T-cell (primary cell): ENCODE data around the gene SLC9A9. TPM values are rescaled to one million over a fixed set of nuclear protein-coding genes. Genes with fewer than 3 reads are reported as not detected.

Experiments used
- ATAC-seq, 4 experiments: fragments of 200-7000 bp in 3 of 4; fragments of 150-1000 bp in 1 of 4; cut with Tn5 transposase; replicated peaks in 1 of 4; 1 replicate in 3 of 4; 2 replicates in 1 of 4; pipeline ENCODE4 v1.10.0; 2021; ENCODE audit warnings: moderate library complexity in 3 of 4, mild to moderate bottlenecking in 2 of 4, moderate number of reproducible peaks in 1 of 4
- CTCF ChIA-PET, 2 donors: fragments of 300-600 bp; sonication (Branson Sonifier 250); formaldehyde crosslinking; loops; one replicate each; lab custom pipeline; 2022; ENCODE audit warnings: antibody characterized with exemption in 2 of 2; lab: Charles Lee
- POLR2A ChIA-PET, 2 donors: fragments of 300-600 bp; sonication (Branson Sonifier 250); formaldehyde crosslinking; loops; one replicate each; lab custom pipeline; 2022; ENCODE audit warnings: antibody characterized with exemption in 2 of 2; lab: Charles Lee
- DNase-seq, 35 experiments: peaks; one replicate each; pipeline versions ENCODE4 v3.0.0 to v3.0.0-alpha.2; 2013 to 2023
- H3K27ac ChIP-seq: one replicate; pipeline ENCODE4 v1.5.1; 2013; ENCODE audit warnings: low read length
- H3K27me3 ChIP-seq, 2 experiments: replicated peaks in 1 of 2; 1 replicate in 1 of 2; 2 replicates in 1 of 2; pipeline versions ENCODE4 v1.6.1 to v1.7.0; 2013; ENCODE audit warnings: low read length in 1 of 2, mixed read lengths in 1 of 2; ENCODE audit not compliant: control insufficient read depth in 2 of 2, insufficient read depth in 2 of 2; ENCODE audit errors: extremely low read depth in 1 of 2
- H3K36me3 ChIP-seq, 2 donors: 1 replicate in 1 of 2; 2 replicates in 1 of 2; pipeline versions ENCODE4 v1.6.1 to v1.7.0; 2013; ENCODE audit warnings: low read length in 1 of 2; ENCODE audit not compliant: control insufficient read depth in 2 of 2, insufficient read depth in 1 of 2; ENCODE audit errors: extremely low read depth in 1 of 2
- H3K4me1 ChIP-seq, 2 experiments: 1 replicate in 1 of 2; 2 replicates in 1 of 2; pipeline versions ENCODE4 v1.6.1 to v1.7.0; 2013; ENCODE audit warnings: low read length in 2 of 2, mixed read lengths in 1 of 2; ENCODE audit not compliant: insufficient read depth in 2 of 2, control insufficient read depth in 1 of 2; ENCODE audit errors: extremely low read depth in 1 of 2
- H3K4me3 ChIP-seq, 2 donors: 1 replicate in 1 of 2; 2 replicates in 1 of 2; pipeline versions ENCODE4 v1.5.1 to v1.7.0; 2013; ENCODE audit warnings: mild to moderate bottlenecking in 2 of 2, low read length in 1 of 2, moderate library complexity in 1 of 2; ENCODE audit not compliant: control insufficient read depth in 1 of 2; ENCODE audit errors: extremely low read depth in 1 of 2
- H3K9me3 ChIP-seq: 2 replicates; pipeline ENCODE4 v1.7.0; 2013
- H3K27ac Mint-ChIP-seq, 2 donors: one replicate each; pipeline ENCODE4 v1.8.0; 2020 to 2021; ENCODE audit warnings: mild to moderate bottlenecking in 2 of 2, mixed read lengths in 2 of 2
- H3K27me3 Mint-ChIP-seq, 2 donors: one replicate each; pipeline ENCODE4 v1.8.0; 2021 to 2022; ENCODE audit warnings: mixed read lengths in 2 of 2
- H3K36me3 Mint-ChIP-seq: one replicate; pipeline ENCODE4 v1.8.0; 2021; ENCODE audit warnings: mixed read lengths
- H3K4me1 Mint-ChIP-seq, 3 donors: one replicate each; pipeline ENCODE4 v1.8.0; 2020 to 2022; ENCODE audit warnings: mixed read lengths in 3 of 3, mild to moderate bottlenecking in 1 of 3
- H3K4me3 Mint-ChIP-seq, 3 donors: one replicate each; pipeline ENCODE4 v1.8.0; 2020 to 2022; ENCODE audit warnings: mild to moderate bottlenecking in 3 of 3, mixed read lengths in 3 of 3, moderate library complexity in 3 of 3
- H3K9me3 Mint-ChIP-seq, 3 donors: one replicate each; pipeline ENCODE4 v1.8.0; 2020 to 2022; ENCODE audit warnings: mixed read lengths in 3 of 3
- WGBS: methylation state at CpG from one replicate; pipeline ENCODE4 v1.1.5; 2013; ENCODE audit warnings: missing lambda C conversion rate; ENCODE audit not compliant: insufficient coverage; 5-methylcytosine and 5-hydroxymethylcytosine counted together
- total RNA-seq, 35 experiments: library from RNA in 6 of 35; stranded (reverse) in 6 of 35; fragments of 120-200 nt in 1 of 35; gene quantifications; one replicate each; pipeline versions ENCODE4 v1.2.1 to v1.2.4 and lab custom pipeline; 2013 to 2026

SLC9A9 gene
- total RNA-seq, 5 donors from 2014 or later (not counting 1 experiment from before 2014, with no cell fraction given): 11.2 to 36.8 (median 17.8) TPM

GRCh38 chr3:143865302-143865701 is 17.0 kb upstream of the SLC9A9 start:
- WGBS: no CpG with 5 or more reads among the region's 1 CpG
- no peaks in the 10 kb centered on the region for H3K9me3 ChIP-seq
- peaks cover 0 to 2% (median 0%) of the 10 kb centered on the region in 3 donors for H3K4me1 Mint-ChIP-seq
- no peaks in the 10 kb centered on the region for H3K4me1 ChIP-seq
- CTCF ChIA-PET: no interaction called here
- no peak overlapping the region for H3K4me3 ChIP-seq
- H3K9me3 Mint-ChIP-seq: peaks cover 3 to 10% (median 6%) of the 10 kb centered on the region in 3 donors
- POLR2A ChIA-PET: no interaction called here
- H3K27me3 Mint-ChIP-seq: peaks cover 15 to 24% of the 10 kb centered on the region in 2 donors
- no peak overlapping the region for H3K27ac Mint-ChIP-seq
- H3K27me3 ChIP-seq: peaks cover 0 to 3% of the 10 kb centered on the region in 2 experiments
- no peaks in the 10 kb centered on the region for H3K36me3 Mint-ChIP-seq
- no peak overlapping the region for H3K4me3 Mint-ChIP-seq
- no peak overlapping the region for H3K27ac ChIP-seq
- no peaks in the 10 kb centered on the region for H3K36me3 ChIP-seq
- ATAC-seq: no peak
- no peak for DNase-seq

GRCh38 chr3:143859465-143860203 is 11.4 kb upstream of the SLC9A9 start:
- H3K27ac ChIP-seq: no peak overlapping the region
- no peak for ATAC-seq
- no peak overlapping the region for H3K4me3 Mint-ChIP-seq
- peaks cover 7 to 8% of the 10 kb centered on the region in 2 experiments for H3K4me1 ChIP-seq
- H3K27me3 ChIP-seq: no peaks in the 10 kb centered on the region
- peaks cover 11 to 18% (median 13%) of the 10 kb centered on the region in 3 donors for H3K4me1 Mint-ChIP-seq
- H3K36me3 ChIP-seq: no peaks in the 10 kb centered on the region
- POLR2A ChIA-PET: interaction anchor here in 1 of 2 donors (0.6 kb wide), 1 partner anchor 19 kb away, joined by 5 read pairs; no protein-coding TSS in a partner anchor
- H3K27me3 Mint-ChIP-seq: peaks cover 4% of the 10 kb centered on the region in 2 donors
- H3K4me3 ChIP-seq: no peak overlapping the region
- no CpG with 5 or more reads among the region's 3 CpGs for WGBS
- H3K9me3 Mint-ChIP-seq: peaks cover 3 to 15% (median 6%) of the 10 kb centered on the region in 3 donors
- no peaks in the 10 kb centered on the region for H3K36me3 Mint-ChIP-seq
- no peak overlapping the region for H3K27ac Mint-ChIP-seq
- DNase-seq: no peak
- no peaks in the 10 kb centered on the region for H3K9me3 ChIP-seq
- CTCF ChIA-PET: no interaction called here

DNA sequence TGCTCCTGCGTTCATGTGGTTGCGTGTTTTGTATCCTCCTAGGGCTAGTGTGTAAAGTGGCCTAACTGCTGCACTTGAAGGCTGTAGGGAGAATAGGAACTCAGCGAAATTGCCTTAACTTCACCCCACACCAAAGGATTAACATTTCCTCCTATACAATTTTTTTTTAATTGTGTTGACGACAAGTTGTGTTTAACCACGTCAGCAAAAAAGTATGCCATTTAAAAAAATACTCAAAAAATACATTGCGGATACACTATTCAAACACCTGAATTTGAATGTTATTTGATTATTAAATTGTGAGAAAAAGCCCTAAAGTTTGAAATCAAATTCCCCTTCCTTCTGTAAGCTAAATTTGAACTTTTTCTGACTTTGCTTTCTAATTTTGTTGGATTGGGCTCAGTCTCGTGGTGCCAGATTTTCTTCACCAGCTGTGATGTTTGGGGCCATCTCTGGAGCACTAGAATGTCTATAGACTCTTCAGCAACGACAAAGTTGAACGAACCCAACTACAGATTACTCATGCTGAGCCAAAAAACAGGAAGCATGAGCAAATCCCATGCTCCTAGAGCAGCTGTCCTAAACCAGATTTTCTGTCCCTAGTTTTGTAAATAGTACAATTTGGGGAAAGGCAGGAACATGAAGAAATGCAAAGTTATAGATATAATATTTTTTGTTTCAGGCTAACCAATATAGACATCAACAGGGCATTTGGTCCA is 8.1 kb upstream of the SLC9A9 start:
- Mint-ChIP-seq H3K36me3 (no peaks in the 10 kb centered on the region), H3K27ac (peak overlapping the region in 1 of 2 donors; percentile 23), H3K9me3 (peaks cover 3 to 14% (median 5%) of the 10 kb centered on the region in 3 donors), H3K27me3 (no peaks in the 10 kb centered on the region), H3K4me1 (peaks cover 11 to 26% (median 23%) of the 10 kb centered on the region in 3 donors), H3K4me3 (no peak overlapping the region)
- Histone ChIP-seq H3K36me3 (no peaks in the 10 kb centered on the region), H3K9me3 (no peaks in the 10 kb centered on the region), H3K4me3 (no peak overlapping the region), H3K27me3 (no peaks in the 10 kb centered on the region), H3K4me1 (peaks cover 8 to 16% of the 10 kb centered on the region in 2 experiments), H3K27ac (no peak overlapping the region)
- no CpG with 5 or more reads among the region's 9 CpGs for WGBS
- POLR2A ChIA-PET: no interaction called here
- DNase-seq: no peak
- CTCF ChIA-PET: no interaction called here
- no peak for ATAC-seq

DNA sequence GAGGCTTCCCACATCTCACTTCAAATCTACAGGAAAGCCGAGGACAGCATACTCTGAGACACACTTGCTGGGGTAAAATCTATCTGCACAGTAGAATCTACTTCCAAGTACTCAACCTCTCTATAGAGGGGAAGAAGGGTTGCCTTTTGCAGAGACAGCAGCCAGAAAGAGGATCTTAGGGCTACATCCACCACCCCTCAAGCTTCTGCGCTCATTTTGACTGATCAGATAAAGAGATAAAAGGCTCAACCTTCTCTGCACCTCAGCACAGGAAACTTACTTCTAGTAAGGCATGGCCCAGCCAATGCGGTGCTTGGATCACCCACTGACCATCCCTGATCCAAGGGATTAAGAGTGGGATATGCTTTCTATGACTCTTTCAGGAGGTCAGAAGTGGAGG is 6.9 kb upstream of the SLC9A9 start:
- H3K36me3 ChIP-seq: no peaks in the 10 kb centered on the region
- no peaks in the 10 kb centered on the region for H3K27me3 Mint-ChIP-seq
- no peak overlapping the region for H3K27ac ChIP-seq
- H3K9me3 ChIP-seq: no peaks in the 10 kb centered on the region
- H3K36me3 Mint-ChIP-seq: no peaks in the 10 kb centered on the region
- H3K9me3 Mint-ChIP-seq: peaks cover 0 to 5% (median 0%) of the 10 kb centered on the region in 3 donors
- H3K27me3 ChIP-seq: no peaks in the 10 kb centered on the region
- WGBS: 0% methylated on average over 1 of the region's 3 CpGs
- ATAC-seq (peak; percentile 71 to 94 (median 88)), DNase-seq (peak in 13 of 35 experiments; percentile 1 to 34 (median 3))
- H3K4me1 ChIP-seq: peaks cover 11 to 17% of the 10 kb centered on the region in 2 experiments
- CTCF ChIA-PET: interaction anchor here in 1 of 2 donors (0.7 kb wide), 1 partner anchor 12 kb away, joined by 3 read pairs; no protein-coding TSS in a partner anchor
- POLR2A ChIA-PET: interaction anchor here in 1 of 2 donors (0.6 kb wide), 1 partner anchor 77 kb away, joined by 4 read pairs; no protein-coding TSS in a partner anchor
- H3K4me3 ChIP-seq: no peak overlapping the region
- H3K4me3 Mint-ChIP-seq: peak overlapping the region in 1 of 3 donors; percentile 42
- peak overlapping the region; percentile 41 to 55 for H3K27ac Mint-ChIP-seq
- H3K4me1 Mint-ChIP-seq: peaks cover 17 to 31% (median 28%) of the 10 kb centered on the region in 3 donors

GRCh38 chr3:143851331-143852017 is 3.2 kb upstream of the SLC9A9 start:
- Mint-ChIP-seq H3K4me3 (no peak overlapping the region), H3K4me1 (peaks cover 53 to 61% (median 53%) of the 10 kb centered on the region in 3 donors), H3K27ac (no peak overlapping the region), H3K9me3 (no peaks in the 10 kb centered on the region), H3K27me3 (no peaks in the 10 kb centered on the region), H3K36me3 (no peaks in the 10 kb centered on the region)
- WGBS: 100% methylated on average over 2 of the region's 5 CpGs
- ATAC-seq: no peak
- H3K4me1 ChIP-seq: peaks cover 13 to 33% of the 10 kb centered on the region in 2 experiments
- no peak overlapping the region for H3K27ac ChIP-seq
- no peak for DNase-seq
- no peaks in the 10 kb centered on the region for H3K9me3 ChIP-seq
- POLR2A ChIA-PET: no interaction called here
- H3K27me3 ChIP-seq: no peaks in the 10 kb centered on the region
- H3K36me3 ChIP-seq: no peaks in the 10 kb centered on the region
- H3K4me3 ChIP-seq: no peak overlapping the region
- CTCF ChIA-PET: interaction anchor here (0.6 to 1.1 kb wide), 2 partner anchors 76 to 120 kb away, joined by 3 to 9 read pairs; partner anchors contain the start of gene DIPK2A (in 1 of the 2)

DNA sequence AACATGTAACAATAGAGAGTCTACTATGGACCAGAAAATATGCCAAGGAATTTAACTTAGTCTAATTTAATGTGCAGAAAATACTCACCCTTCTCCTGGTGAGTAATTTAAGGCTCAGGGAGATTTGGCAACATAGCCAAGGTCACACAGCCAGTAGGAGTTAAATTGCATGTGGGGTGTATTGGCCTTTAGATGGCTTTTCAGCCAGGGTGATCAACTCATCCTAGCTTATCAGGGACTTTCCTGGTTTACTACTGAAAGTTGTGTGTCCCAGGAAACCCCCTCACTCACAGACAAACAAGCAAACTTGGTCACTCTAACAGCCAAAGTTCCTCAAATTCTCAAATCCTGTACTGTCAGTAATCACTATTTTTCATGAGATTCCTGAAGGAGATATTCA is 2.6 kb upstream of the SLC9A9 start:
- Histone ChIP-seq H3K27me3 (no peaks in the 10 kb centered on the region), H3K9me3 (no peaks in the 10 kb centered on the region), H3K4me3 (no peak overlapping the region), H3K4me1 (peaks cover 13 to 33% of the 10 kb centered on the region in 2 experiments), H3K27ac (no peak overlapping the region), H3K36me3 (no peaks in the 10 kb centered on the region)
- ATAC-seq (no peak), DNase-seq (no peak)
- POLR2A ChIA-PET: no interaction called here
- H3K4me1 Mint-ChIP-seq: peaks cover 56 to 63% (median 58%) of the 10 kb centered on the region in 3 donors
- H3K9me3 Mint-ChIP-seq: no peaks in the 10 kb centered on the region
- no peaks in the 10 kb centered on the region for H3K36me3 Mint-ChIP-seq
- CTCF ChIA-PET: interaction anchor here (0.6 to 1.1 kb wide), 2 partner anchors 75 to 121 kb away, joined by 3 to 9 read pairs; partner anchors contain the start of gene DIPK2A (in 1 of the 2)
- no peak overlapping the region for H3K4me3 Mint-ChIP-seq
- H3K27me3 Mint-ChIP-seq: no peaks in the 10 kb centered on the region
- H3K27ac Mint-ChIP-seq: no peak overlapping the region
